C4-2B (cell line): ENCODE data around the gene RXRA.

ENCODE experiments used
- CTCF ChIP-seq: fragments of 450-650 bp; conservative IDR thresholded peaks from 2 replicates; pipeline ENCODE4 v1.5.1; 2017; ENCODE audit warnings: mild to moderate bottlenecking
- ZFX ChIP-seq: fragments of 450-650 bp; IDR thresholded peaks from 2 replicates; pipeline ENCODE4 v1.6.1; 2017

GRCh38 chr9:134295101-134295745, 31.0 kb upstream of the RXRA start:
- TF ChIP-seq CTCF (no peak), ZFX (no peak)
